Middle frontal gyrus (tissue), 1 donor: ENCODE measurements around the gene ZNF92.
A peak's percentile ranks its signal among the peaks of the same experiment; 100 is the strongest.
"Not testable (repeated sequence)": the region's sequence is repeated elsewhere in the genome, so short reads cannot be mapped to it uniquely, and the experiment has no call there.

Experiments
- DNase-seq: peaks from one replicate; pipeline ENCODE4 v3.0.0-alpha.2; 2015; ENCODE audit warnings: low spot score; ENCODE audit errors: extremely low spot score

ZNF92 gene

GRCh38 chr7:65373608-65374351 is at the start of gene ZNF92:
Gene ZNF92, plus strand, starts transcription at chr7:65373855. Its CDS starts 143 bp downstream, at chr7:65373998.
- peak; percentile 98 for DNase-seq

DNA sequence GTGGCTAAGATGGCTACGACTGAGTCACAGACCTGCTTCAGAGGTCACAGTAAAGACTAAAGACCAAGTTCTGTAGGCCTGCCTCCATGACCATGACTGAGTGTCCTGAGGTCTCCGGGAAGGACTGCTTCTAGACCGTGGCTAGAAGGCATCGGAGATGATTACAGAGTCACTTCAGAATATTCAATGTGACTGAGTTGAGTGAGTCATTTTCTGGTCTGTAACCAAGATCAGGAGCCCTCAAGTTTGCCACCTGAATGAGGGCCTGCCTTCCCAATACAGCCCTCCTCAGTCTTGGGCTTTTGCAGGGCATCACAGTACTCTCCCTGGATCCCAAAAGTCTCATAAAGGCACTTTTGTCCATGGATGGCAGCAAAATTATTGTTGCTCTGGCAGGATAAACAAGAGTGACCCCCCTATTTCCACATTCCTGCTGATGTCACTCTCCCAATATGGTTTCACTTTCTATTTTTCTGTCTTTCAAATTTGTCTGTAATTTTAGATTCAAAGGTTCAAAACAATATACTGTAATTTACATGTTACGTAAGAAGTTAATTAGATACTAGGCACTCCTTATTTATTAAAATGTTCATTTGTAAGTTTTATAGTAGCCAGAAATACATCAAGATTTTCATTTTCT is 47.7 kb upstream of the ZNF92 start:
- no peak for DNase-seq

DNA sequence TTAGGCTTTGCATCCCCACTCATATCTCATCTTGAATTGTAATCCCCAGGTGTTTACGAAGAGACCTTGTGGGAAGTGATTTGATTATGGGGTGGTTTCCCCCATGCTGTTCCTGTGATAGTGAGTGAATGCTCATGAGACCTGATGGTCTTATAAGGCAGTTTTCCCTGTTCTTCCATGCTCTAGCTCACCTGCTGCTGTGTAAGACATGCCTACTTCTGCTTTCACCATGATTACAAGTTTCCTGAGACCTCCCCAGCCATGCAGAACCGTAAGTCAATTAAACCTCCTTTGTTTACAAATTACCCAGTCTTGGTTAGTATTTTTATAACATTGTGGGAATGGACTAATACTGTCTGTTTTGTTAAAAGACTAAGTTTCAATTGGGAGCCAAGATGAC is 35.3 kb upstream of the ZNF92 start:
- DNase-seq = no peak

DNA sequence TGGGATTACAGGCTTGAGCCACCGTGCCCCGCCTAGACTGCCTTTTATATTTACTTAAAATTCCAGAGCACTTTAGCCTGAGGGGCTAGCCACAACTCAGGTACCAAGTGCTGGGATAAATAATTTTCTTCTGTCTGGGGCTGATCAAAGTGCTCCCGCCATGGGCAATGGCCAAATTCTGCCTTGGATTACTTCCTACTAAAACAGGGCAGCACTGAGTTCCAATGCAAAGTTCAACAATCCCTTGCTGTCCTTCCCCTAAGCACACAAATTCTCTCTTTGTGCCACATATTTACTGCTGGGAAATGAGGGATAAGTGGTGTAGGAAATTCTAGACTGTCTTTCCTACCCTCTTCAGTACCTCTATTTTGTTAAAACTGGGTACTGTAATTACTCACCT is 34.4 kb upstream of the ZNF92 start:
- no peak for DNase-seq

- no peak for DNase-seq
These were observed 30.7 kb upstream of the ZNF92 start for GRCh38 chr7:65342723-65343629.

DNA sequence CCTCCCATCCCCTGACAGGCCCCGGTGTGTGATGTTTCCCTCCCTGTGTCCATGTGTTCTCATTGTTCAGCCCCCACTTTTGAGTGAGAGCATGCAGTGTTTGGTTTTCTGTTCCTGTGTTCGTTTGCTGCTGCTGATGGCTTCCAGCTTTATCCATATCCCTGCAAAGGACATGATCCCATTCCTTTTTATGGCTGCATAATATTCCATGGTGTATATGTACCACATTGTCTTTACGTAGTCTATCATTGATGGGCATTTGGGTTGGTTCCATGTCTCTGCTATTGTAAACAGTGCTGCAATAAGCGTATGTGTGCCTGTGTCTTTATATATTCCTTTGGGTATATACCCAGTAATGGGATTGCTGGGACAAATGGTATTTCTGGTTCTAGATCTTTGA is 29.1 kb upstream of the ZNF92 start:
- DNase-seq = not testable (repeated sequence)

GRCh38 chr7:65354263-65354662 is 19.4 kb upstream of the ZNF92 start:
- no peak for DNase-seq

GRCh38 chr7:65369843-65370242 is 3.8 kb upstream of the ZNF92 start:
- DNase-seq = no peak

DNA sequence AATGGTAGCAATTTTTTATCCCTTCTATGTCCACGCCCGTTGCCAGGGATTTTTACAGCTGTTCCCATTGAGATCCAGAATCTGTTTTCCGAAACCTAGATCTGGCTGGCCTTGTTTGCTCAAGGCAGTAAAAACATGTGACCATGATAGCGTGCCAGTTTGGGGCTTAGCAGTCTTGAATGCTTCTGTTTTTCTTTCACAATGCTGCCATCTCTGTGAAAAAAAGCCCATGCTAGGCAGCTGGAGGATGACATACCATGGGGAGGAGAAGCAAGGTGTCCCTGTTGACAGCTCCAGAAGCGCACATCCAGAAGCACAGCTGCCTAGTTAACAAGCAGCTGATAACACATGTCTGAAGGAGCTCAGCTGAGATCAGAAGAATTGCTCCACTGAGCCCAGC is 2.2 kb upstream of the ZNF92 start:
- DNase-seq = peak; percentile 9

GRCh38 chr7:65379318-65379717 is 5.7 kb downstream of the ZNF92 start:
- no peak for DNase-seq

- DNase-seq = no peak
These were observed 8.1 kb downstream of the ZNF92 start for GRCh38 chr7:65381742-65382141.

GRCh38 chr7:65382452-65382851 is 8.8 kb downstream of the ZNF92 start:
- DNase-seq = no peak

- DNase-seq = no peak
These were observed 14.2 kb downstream of the ZNF92 start for GRCh38 chr7:65387891-65388290.

- no peak for DNase-seq
These were observed 16.9 kb downstream of the ZNF92 start for GRCh38 chr7:65390588-65390987.

GRCh38 chr7:65397730-65398142 is 24.1 kb downstream of the ZNF92 start:
- DNase-seq = no peak

DNA sequence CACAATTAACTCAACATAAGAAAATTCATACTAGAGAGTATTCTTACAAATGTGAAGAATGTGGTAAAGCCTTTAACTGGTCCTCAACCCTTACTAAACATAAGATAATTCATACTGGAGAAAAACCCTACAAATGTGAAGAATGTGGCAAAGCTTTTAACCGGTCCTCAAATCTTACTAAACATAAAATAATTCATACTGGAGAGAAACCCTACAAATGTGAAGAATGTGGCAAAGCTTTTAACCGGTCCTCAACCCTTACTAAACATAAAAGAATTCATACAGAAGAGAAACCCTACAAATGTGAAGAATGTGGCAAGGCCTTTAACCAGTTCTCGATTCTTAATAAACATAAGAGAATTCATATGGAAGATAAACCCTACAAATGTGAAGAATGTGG is 25.0 kb downstream of the ZNF92 start:
- not testable (repeated sequence) for DNase-seq

GRCh38 chr7:65399101-65399500 is 25.4 kb downstream of the ZNF92 start:
- DNase-seq = not testable (repeated sequence)

DNA sequence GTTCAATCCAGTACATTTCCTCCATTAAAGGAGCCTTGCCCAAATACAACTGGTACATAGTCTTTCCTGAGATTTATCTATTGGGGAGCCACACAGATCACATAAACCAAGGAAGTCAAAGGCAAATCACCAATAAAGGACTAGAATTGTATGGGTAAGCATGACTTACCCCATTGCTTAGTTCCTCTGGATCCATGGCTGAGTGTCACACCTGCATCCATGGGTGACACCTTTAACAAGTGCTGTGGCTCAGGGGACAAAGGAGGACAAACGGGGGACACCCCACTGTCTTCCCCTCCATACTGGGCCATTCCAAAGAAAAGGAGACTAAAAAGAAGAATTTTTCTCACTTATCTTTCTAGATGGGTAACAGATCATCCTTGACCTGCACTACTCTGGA is 30.4 kb downstream of the ZNF92 start:
- no peak for DNase-seq

GRCh38 chr7:65406706-65407105 is 33.1 kb downstream of the ZNF92 start:
- not testable (repeated sequence) for DNase-seq

GRCh38 chr7:65409363-65409762 is 35.7 kb downstream of the ZNF92 start:
- DNase-seq = no peak

DNA sequence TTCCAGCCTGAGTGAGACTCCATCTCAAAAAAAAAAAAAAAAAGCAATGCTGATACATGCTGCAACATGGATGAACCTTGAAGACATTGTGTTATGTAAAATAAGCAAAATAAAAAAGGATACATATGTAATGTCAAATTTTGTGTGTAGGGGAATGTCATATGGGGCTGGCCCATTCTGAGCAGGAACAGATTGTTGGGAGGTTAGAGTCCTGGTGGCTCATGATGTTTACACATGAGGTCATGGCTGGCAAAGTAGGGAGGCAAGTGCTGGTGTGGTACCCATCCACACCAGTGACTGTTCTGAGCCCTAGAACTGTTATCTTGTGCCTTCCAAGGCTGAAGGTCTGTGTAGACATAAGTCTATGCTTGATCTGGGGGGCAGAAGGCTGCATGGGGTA is 37.6 kb downstream of the ZNF92 start:
- no peak for DNase-seq

GRCh38 chr7:65422670-65423069 is 49.0 kb downstream of the ZNF92 start:
- no peak for DNase-seq
